Astrocyte of the spinal cord (primary cell): ENCODE results near the gene CECR2.

Experiments used
- DNase-seq: peaks from one replicate; pipeline ENCODE4 v3.0.0; 2011; ENCODE audit warnings: low read depth, low spot score
- H3K4me3 ChIP-seq: 2 replicates; pipeline ENCODE4 v1.5.1; 2011; ENCODE audit warnings: low read depth, mild to moderate bottlenecking, low read length, moderate library complexity
- in situ Hi-C: cut with HindIII; loops from 2 replicates; pipeline ENCODE4 v1.10.0; 2017; ENCODE audit warnings: low sequenced_read_pairs
- TF ChIP-seq, protein P1 (sequence below): IDR thresholded peaks from 2 replicates; pipeline ENCODE4 v1.5.1; 2012; ENCODE audit warnings: low read depth, mild to moderate bottlenecking, low read length, inconsistent platforms

The CECR2 gene

GRCh38 chr22:17586831-17587440, 217.7 kb downstream of the CECR2 start:
- in situ Hi-C loops: no loop called here
- TF ChIP-seq, protein P1, sequence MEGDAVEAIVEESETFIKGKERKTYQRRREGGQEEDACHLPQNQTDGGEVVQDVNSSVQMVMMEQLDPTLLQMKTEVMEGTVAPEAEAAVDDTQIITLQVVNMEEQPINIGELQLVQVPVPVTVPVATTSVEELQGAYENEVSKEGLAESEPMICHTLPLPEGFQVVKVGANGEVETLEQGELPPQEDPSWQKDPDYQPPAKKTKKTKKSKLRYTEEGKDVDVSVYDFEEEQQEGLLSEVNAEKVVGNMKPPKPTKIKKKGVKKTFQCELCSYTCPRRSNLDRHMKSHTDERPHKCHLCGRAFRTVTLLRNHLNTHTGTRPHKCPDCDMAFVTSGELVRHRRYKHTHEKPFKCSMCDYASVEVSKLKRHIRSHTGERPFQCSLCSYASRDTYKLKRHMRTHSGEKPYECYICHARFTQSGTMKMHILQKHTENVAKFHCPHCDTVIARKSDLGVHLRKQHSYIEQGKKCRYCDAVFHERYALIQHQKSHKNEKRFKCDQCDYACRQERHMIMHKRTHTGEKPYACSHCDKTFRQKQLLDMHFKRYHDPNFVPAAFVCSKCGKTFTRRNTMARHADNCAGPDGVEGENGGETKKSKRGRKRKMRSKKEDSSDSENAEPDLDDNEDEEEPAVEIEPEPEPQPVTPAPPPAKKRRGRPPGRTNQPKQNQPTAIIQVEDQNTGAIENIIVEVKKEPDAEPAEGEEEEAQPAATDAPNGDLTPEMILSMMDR: no peak

DNA sequence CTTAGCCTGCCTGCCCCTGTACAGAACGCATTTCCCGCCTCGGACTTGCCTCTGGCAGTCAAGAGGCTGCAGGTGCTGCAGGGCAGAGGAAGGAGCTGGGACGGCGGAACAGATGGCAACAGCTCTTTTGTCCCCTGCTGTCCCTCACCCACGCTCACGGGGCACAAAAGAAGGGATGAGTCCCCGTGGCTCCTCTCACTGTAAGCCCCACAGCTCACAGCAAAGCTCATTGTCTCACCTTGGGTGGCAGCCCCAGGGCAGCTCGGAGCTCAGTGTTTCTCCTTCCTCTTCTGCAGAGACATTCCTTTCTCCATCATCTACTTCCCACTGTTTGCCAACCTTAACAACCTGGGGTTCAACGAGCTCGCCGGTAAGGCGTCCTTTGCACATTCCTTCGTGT, 218.4 kb downstream of the CECR2 start:
- H3K4me3 ChIP-seq: no peak overlapping the region
- no peak for DNase-seq
- TF ChIP-seq, protein P1: no peak
- in situ Hi-C loops: no loop called here

More at GRCh38 chr22:17586831-17587440, 217.7 kb downstream of the CECR2 start:
- H3K4me3 ChIP-seq: no peak overlapping the region
- no peak for DNase-seq

- in situ Hi-C loops: no loop called here
- no peak for DNase-seq
Measured at GRCh38 chr22:17588606-17589005, 219.3 kb downstream of the CECR2 start.

GRCh38 chr22:17589810-17590375, 220.6 kb downstream of the CECR2 start:
- in situ Hi-C loops: no loop called here
- H3K4me3 ChIP-seq: no peak overlapping the region
- TF ChIP-seq, protein P1: no peak
- DNase-seq: no peak

More at GRCh38 chr22:17588606-17589005, 219.3 kb downstream of the CECR2 start:
- H3K4me3 ChIP-seq: no peak overlapping the region
- TF ChIP-seq, protein P1: no peak

DNA sequence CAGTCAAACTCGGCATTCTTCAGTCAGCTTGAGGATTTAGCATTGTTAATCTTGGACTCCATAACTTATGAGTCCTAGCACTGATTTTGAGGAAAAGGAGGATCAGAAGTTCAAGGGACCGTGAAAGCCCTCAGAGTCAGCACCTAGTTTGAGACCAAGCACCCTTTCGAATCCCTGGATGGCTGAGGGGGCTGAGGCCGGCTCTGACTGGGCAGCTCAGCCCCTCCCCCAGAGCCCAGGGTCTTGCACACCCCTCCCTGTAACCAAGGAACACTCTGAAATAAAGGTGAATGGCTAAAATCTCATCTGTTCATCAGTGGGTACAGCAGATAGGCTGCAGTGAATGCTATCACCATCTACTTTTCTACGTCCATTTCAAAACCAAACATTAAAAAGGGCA, 221.3 kb downstream of the CECR2 start:
- TF ChIP-seq, protein P1: no peak
- in situ Hi-C loops: no loop called here
- no peak for DNase-seq
- no peak overlapping the region for H3K4me3 ChIP-seq

DNA sequence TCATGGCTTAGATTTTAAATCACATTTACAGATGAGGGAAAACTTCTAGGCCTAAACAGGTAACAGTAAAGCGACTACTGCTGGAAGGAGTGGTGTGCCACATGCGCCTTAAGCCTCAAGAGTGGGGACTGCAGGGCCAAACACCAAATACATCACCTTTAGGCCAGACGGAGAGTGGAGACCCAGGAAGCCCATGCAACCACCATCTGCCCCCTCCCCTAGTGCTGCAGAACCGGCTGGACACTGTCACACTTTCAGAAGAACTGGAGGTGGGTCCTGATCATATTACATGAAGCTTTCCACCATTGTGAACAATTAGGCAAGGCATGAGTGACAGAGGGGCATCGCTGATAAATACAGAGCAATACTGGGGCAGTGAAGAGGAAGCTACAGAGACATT, 222.9 kb downstream of the CECR2 start:
- no peak overlapping the region for H3K4me3 ChIP-seq
- TF ChIP-seq, protein P1: no peak
- in situ Hi-C loops: no loop called here
- no peak for DNase-seq
